AG04449 (cell line): Measurements from ENCODE around the gene NOL3.

Experiments used
- CTCF ChIA-PET: fragments of 350-600 bp; formaldehyde crosslinking; extraction: SDS; loops from one replicate; lab custom pipeline; 2021; ENCODE audit warnings: antibody characterized with exemption; lab: Yijun Ruan, JAX
- POLR2A ChIA-PET: fragments of 400-600, 350-600 bp; formaldehyde crosslinking; extraction: SDS; loops from one replicate; lab custom pipeline; 2020; ENCODE audit warnings: antibody characterized with exemption, inconsistent platforms; lab: Yijun Ruan, JAX
- DNase-seq: peaks from one replicate; pipeline ENCODE4 v3.0.0-alpha.2; 2010; ENCODE audit warnings: low read depth, low spot score
- H3K4me3 ChIP-seq: 2 replicates; pipeline ENCODE4 v1.5.1; 2011; ENCODE audit warnings: low read depth, mild to moderate bottlenecking, control low read depth, low read length
- CTCF ChIP-seq: IDR thresholded peaks from one replicate; pipeline ENCODE4 v1.5.1; 2011; ENCODE audit warnings: mild to moderate bottlenecking, moderate library complexity, low read length, control low read depth, inconsistent platforms; ENCODE audit not compliant: insufficient read depth; ENCODE audit errors: missing control alignments

Gene NOL3

DNA sequence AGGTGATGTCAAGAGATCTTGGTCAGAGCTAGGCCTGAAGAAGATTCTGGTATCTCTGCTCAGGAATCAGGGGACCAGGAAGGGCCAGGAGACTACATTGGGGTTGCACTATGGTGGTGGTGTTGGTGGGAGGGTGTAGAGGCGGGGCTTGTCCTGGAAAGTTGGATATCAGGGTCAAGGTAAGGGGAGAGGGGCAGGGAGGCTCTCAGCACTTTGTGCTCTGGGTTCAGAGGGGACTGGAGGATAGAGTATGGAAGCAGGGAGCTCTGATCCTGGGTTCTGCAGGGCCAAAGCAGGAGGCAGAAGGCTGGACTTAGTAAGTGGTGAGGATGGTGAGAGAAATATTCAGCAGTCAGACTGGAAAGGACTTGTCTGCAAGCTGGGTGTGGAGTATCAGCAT is 3.0 kb downstream of the NOL3 start:
- TF ChIP-seq CTCF, result no peak
- DNase-seq, result no peak
- POLR2A ChIA-PET, result interaction anchor here (0.6 to 1.1 kb wide), 3 partner anchors 18 to 160 kb away, joined by 3 to 4 read pairs (median 3); partner anchors contain the start of gene B3GNT9
- H3K4me3 ChIP-seq, result peak overlapping the region; percentile 56
- CTCF ChIA-PET, result interaction anchor here (0.9 to 10.1 kb wide), 7 partner anchors 11 to 219 kb away, joined by 3 to 110 read pairs (median 5); partner anchors contain the start of gene MATCAP1

DNA sequence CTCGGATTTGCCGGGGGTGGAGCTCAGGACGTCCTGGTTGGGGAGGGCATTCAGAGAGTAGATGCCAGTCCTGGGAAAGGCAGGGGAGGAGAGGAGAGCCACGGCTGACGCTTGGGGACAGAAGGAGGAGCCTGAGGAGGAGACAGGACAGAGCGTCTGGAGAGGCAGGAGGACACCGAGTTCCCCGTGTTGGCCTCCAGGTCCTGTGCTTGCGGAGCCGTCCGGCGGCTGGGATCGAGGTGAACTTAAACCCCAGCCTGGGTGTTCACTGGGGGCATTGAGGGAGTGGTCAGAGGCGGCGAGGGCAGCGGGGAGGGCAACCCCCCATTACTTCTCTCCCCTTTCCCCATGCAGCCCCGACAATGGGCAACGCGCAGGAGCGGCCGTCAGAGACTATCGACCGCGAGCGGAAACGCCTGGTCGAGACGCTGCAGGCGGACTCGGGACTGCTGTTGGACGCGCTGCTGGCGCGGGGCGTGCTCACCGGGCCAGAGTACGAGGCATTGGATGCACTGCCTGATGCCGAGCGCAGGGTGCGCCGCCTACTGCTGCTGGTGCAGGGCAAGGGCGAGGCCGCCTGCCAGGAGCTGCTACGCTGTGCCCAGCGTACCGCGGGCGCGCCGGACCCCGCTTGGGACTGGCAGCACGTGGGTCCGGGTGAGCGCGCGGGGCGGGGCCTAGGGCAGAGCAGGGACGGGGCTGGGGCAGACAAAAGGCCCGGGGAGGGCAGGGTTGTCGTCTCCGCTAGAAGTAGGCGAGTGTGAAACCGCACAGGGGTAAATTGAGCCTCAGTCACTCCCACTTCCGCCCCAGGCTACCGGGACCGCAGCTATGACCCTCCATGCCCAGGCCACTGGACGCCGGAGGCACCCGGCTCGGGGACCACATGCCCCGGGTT is 3.7 kb downstream of the NOL3 start:
- CTCF ChIA-PET, result interaction anchor here (0.9 to 10.1 kb wide), 11 partner anchors 11 to 220 kb away, joined by 3 to 110 read pairs (median 6); partner anchors contain the start of genes FBXL8, MATCAP1 and TRADD
- no peak for DNase-seq
- peak; percentile 58 for TF ChIP-seq CTCF
- peak overlapping the region; percentile 56 for H3K4me3 ChIP-seq
- POLR2A ChIA-PET, result interaction anchor here (0.6 to 1.3 kb wide), 4 partner anchors 13 to 160 kb away, joined by 3 to 8 read pairs (median 4); partner anchors contain the start of gene B3GNT9

GRCh38 chr16:67174706-67175231 is 4.4 kb downstream of the NOL3 start:
- peak overlapping the region; percentile 56 for H3K4me3 ChIP-seq
- CTCF ChIA-PET, result interaction anchor here (1.2 to 10.1 kb wide), 7 partner anchors 10 to 221 kb away, joined by 3 to 110 read pairs (median 6); partner anchors contain the start of genes FBXL8, MATCAP1 and TRADD
- POLR2A ChIA-PET, result interaction anchor here (0.9 to 1.3 kb wide), 2 partner anchors 14 to 22 kb away, joined by 3 to 8 read pairs; no protein-coding TSS in a partner anchor

GRCh38 chr16:67176662-67177061 is 6.3 kb downstream of the NOL3 start:
- TF ChIP-seq CTCF, result no peak
- H3K4me3 ChIP-seq, result no peak overlapping the region
- ChIA-PET POLR2A (no interaction called here), CTCF (interaction anchor here (1.2 to 10.1 kb wide), 6 partner anchors 8 to 222 kb away, joined by 4 to 110 read pairs (median 7); partner anchors contain the start of genes FBXL8, MATCAP1 and TRADD)
- DNase-seq, result no peak

More at GRCh38 chr16:67174706-67175231, 4.4 kb downstream of the NOL3 start:
- TF ChIP-seq CTCF, result no peak
- DNase-seq, result no peak

GRCh38 chr16:67177743-67178699 is 7.7 kb downstream of the NOL3 start:
- POLR2A ChIA-PET, result no interaction called here
- peak overlapping the region; percentile 15 for H3K4me3 ChIP-seq
- DNase-seq, result no peak
- CTCF ChIA-PET, result interaction anchor here (1.4 to 10.1 kb wide), 3 partner anchors 7 to 224 kb away, joined by 5 to 110 read pairs (median 7); partner anchors contain the start of gene MATCAP1
- no peak for TF ChIP-seq CTCF
